HG03521 (cell line): ENCODE measurements around the gene KRTAP5-3.

ENCODE experiments used
- ATAC-seq: cut with Tn5 transposase; IDR thresholded peaks from one replicate; pipeline ENCODE4 v1.9.1; 2021; ENCODE audit warnings: mild to moderate bottlenecking, moderate library complexity; ENCODE audit not compliant: unreplicated experiment

The KRTAP5-3 gene

GRCh38 chr11:1566381-1567051 is 41.7 kb downstream of the KRTAP5-3 start:
- no peak for ATAC-seq

GRCh38 chr11:1565904-1566247 is 42.4 kb downstream of the KRTAP5-3 start:
- no peak for ATAC-seq

- ATAC-seq, result no peak
Measured at GRCh38 chr11:1565173-1565903, 42.9 kb downstream of the KRTAP5-3 start.

GRCh38 chr11:1564535-1565172 is 43.6 kb downstream of the KRTAP5-3 start:
- no peak for ATAC-seq

- no peak for ATAC-seq
Measured at GRCh38 chr11:1563697-1564534, 44.3 kb downstream of the KRTAP5-3 start.

GRCh38 chr11:1563149-1563638 is 45.1 kb downstream of the KRTAP5-3 start:
- ATAC-seq, result no peak

- ATAC-seq, result no peak
Measured at GRCh38 chr11:1562469-1563148, 45.7 kb downstream of the KRTAP5-3 start.

- no peak for ATAC-seq
Measured at GRCh38 chr11:1561955-1562354, 46.3 kb downstream of the KRTAP5-3 start.

- ATAC-seq, result no peak
Measured at GRCh38 chr11:1561266-1561665, 47.0 kb downstream of the KRTAP5-3 start.

GRCh38 chr11:1560649-1561251 is 47.5 kb downstream of the KRTAP5-3 start:
- no peak for ATAC-seq

GRCh38 chr11:1560002-1560648 is 48.1 kb downstream of the KRTAP5-3 start:
- no peak for ATAC-seq

GRCh38 chr11:1559111-1559951 is 48.9 kb downstream of the KRTAP5-3 start:
- ATAC-seq, result no peak

- ATAC-seq, result no peak
Measured at GRCh38 chr11:1558775-1559110, 49.5 kb downstream of the KRTAP5-3 start.

- no peak for ATAC-seq
Measured at GRCh38 chr11:1557904-1558774, 50.1 kb downstream of the KRTAP5-3 start.
